Measurements from ENCODE around the gene SLC38A3.

- TF ChIP-seq POLR2A (IDR thresholded peaks at IDR 0.05) (no peak), CTCF (IDR thresholded peaks at IDR 0.05) (no peak)
Observed at GRCh38 chr3:50237133-50237651, 32.1 kb downstream of the SLC38A3 start.
